Mucosa of rectum (tissue), 2 donors: Measurements from ENCODE around the gene MLST8.

Experiments
- H3K27ac ChIP-seq, 2 donors: one replicate each; pipeline ENCODE4 v1.7.0; 2013; ENCODE audit warnings: inconsistent platforms in 2 of 2, low read depth in 2 of 2, low read length in 2 of 2
- H3K27me3 ChIP-seq, 2 donors: one replicate each; pipeline ENCODE4 v1.7.0; 2013; ENCODE audit warnings: low read length in 2 of 2; ENCODE audit not compliant: control insufficient read depth in 2 of 2, insufficient read depth in 2 of 2
- H3K36me3 ChIP-seq, 2 donors: one replicate each; pipeline ENCODE4 v1.7.0; 2013; ENCODE audit warnings: low read length in 2 of 2; ENCODE audit not compliant: control insufficient read depth in 2 of 2, insufficient read depth in 2 of 2
- H3K4me1 ChIP-seq, 2 donors: one replicate each; pipeline ENCODE4 v1.7.0; 2013; ENCODE audit warnings: low read length in 2 of 2, mild to moderate bottlenecking in 1 of 2; ENCODE audit not compliant: control insufficient read depth in 2 of 2, insufficient read depth in 2 of 2
- H3K4me3 ChIP-seq, 2 donors: one replicate each; pipeline ENCODE4 v1.7.0; 2013; ENCODE audit warnings: low read length in 2 of 2
- H3K9ac ChIP-seq, 2 donors: one replicate each; pipeline ENCODE4 v1.7.0; 2013; ENCODE audit warnings: low read length in 2 of 2, low read depth in 1 of 2, mild to moderate bottlenecking in 1 of 2
- H3K9me3 ChIP-seq, 2 donors: one replicate each; pipeline ENCODE4 v1.7.0; 2013; ENCODE audit warnings: low read length in 2 of 2; ENCODE audit not compliant: control insufficient read depth in 2 of 2
- donor health status: healthy.
- donor health status: Normal muscosa, but diverticular disease.

MLST8 gene

DNA sequence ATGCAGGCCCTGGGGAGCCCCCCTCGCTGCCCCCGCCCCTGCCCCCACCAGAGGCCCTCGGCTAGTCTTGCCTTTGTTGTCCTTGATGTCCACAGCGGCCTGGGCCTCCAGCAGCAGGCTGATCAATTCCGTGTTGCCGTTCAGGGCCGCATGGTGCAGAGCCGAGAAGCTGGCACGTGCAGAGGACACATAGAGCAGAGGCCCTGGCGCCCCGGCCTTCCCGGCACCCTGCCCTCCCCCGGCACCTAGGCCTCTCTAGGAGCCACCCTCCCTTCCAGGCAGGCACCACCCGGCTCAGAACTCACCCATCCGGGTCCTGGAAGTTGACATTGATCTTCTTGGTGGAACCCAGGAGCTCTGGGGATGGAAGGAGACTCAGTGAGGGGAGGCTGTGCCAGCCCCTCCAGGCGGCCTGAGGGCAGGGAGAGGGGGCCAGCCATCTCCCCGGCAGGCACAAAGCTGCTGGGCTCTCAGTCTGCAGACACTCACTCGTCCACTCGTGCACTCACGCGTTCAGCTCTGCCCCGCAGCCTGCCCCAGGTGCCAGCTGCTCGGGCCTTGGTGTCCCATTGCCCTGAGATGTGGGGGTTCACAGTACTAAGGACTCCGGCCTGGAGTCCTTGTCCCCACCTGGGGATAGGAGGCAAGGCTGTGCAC, 15.1 kb upstream of the MLST8 start:
- Histone ChIP-seq H3K4me1 (no peaks in the 10 kb centered on the region), H3K27ac (no peak overlapping the region)

GRCh38 chr16:2190659-2191445, 14.4 kb upstream of the MLST8 start:
- no peaks in the 10 kb centered on the region for H3K36me3 ChIP-seq
- H3K27ac ChIP-seq = no peak overlapping the region
- H3K9ac ChIP-seq = no peak overlapping the region
- H3K9me3 ChIP-seq = no peaks in the 10 kb centered on the region
- no peak overlapping the region for H3K4me3 ChIP-seq
- H3K4me1 ChIP-seq = peaks cover 0 to 3% of the 10 kb centered on the region in 2 donors
- H3K27me3 ChIP-seq = peaks cover 17 to 20% of the 10 kb centered on the region in 2 donors

More for the DNA sequence above, 15.1 kb upstream of the MLST8 start:
- Histone ChIP-seq H3K36me3 (no peaks in the 10 kb centered on the region), H3K27me3 (peaks cover 13 to 15% of the 10 kb centered on the region in 2 donors), H3K9ac (no peak overlapping the region), H3K4me3 (no peak overlapping the region), H3K9me3 (no peaks in the 10 kb centered on the region)

DNA sequence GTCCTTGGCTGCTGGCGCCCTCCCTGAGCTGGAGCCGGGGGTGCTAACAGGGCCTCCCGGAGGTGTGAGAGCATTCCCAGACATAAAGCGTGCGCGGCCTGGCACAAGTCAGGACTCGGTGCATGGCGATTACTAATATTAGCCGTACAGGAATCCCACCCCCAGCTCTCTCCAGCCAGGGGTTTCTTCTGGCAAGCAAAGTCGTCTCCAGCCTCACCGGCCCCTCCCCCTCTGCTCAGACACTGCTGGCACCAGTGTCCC, 13.9 kb upstream of the MLST8 start:
- Histone ChIP-seq H3K36me3 (no peaks in the 10 kb centered on the region), H3K9ac (no peak overlapping the region), H3K4me1 (peaks cover 0 to 4% of the 10 kb centered on the region in 2 donors), H3K27ac (no peak overlapping the region), H3K4me3 (no peak overlapping the region), H3K27me3 (peaks cover 17 to 20% of the 10 kb centered on the region in 2 donors), H3K9me3 (no peaks in the 10 kb centered on the region)

DNA sequence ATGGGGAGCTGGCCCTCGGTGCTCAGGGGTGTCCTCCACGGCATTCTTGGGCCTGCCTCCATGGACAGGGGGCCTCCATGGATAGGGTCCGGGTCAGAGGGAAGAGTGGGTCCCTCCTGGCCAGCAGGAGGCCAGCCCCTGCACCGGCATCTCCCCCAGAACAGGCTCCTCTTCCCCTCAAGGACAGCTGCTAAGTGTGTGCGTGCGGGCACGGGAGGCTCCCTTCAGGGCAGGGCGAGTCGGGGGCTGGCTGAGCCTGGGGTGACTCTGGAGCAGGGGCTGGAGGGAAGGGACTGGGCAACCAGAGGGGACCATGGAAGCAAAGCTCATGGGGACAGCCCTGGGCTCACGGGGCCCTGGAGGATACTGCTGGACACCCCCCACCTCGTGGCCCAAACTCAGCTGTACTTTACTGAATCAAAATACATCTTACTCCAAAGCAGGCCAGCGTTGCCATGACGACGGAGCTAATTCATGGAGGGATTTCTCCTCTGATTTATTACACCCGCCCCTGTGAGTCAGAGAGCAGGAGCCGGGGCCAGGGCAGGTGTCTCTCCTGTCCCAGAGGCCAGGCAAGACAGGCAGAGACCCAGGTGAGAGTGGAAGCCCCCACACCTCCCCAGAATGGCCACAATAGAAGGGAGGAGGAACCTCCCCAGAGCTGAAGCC, 11.0 kb upstream of the MLST8 start:
- no peak overlapping the region for H3K4me3 ChIP-seq
- H3K4me1 ChIP-seq = peaks cover 0 to 4% of the 10 kb centered on the region in 2 donors
- H3K9ac ChIP-seq = no peak overlapping the region
- H3K36me3 ChIP-seq = no peaks in the 10 kb centered on the region
- H3K9me3 ChIP-seq = no peaks in the 10 kb centered on the region
- peaks cover 30 to 37% of the 10 kb centered on the region in 2 donors for H3K27me3 ChIP-seq
- H3K27ac ChIP-seq = no peak overlapping the region

GRCh38 chr16:2194852-2195321, 10.4 kb upstream of the MLST8 start:
- H3K27me3 ChIP-seq = peaks cover 30 to 37% of the 10 kb centered on the region in 2 donors
- H3K4me3 ChIP-seq = no peak overlapping the region
- no peaks in the 10 kb centered on the region for H3K9me3 ChIP-seq
- H3K36me3 ChIP-seq = no peaks in the 10 kb centered on the region
- no peak overlapping the region for H3K9ac ChIP-seq
- H3K27ac ChIP-seq = no peak overlapping the region
- H3K4me1 ChIP-seq = peaks cover 0 to 4% of the 10 kb centered on the region in 2 donors

- Histone ChIP-seq H3K9ac (no peak overlapping the region), H3K9me3 (no peaks in the 10 kb centered on the region), H3K27me3 (peaks cover 30 to 37% of the 10 kb centered on the region in 2 donors), H3K36me3 (no peaks in the 10 kb centered on the region), H3K4me3 (no peak overlapping the region), H3K27ac (no peak overlapping the region), H3K4me1 (peaks cover 0 to 4% of the 10 kb centered on the region in 2 donors)
Observed at GRCh38 chr16:2195322-2196161, 9.7 kb upstream of the MLST8 start.

DNA sequence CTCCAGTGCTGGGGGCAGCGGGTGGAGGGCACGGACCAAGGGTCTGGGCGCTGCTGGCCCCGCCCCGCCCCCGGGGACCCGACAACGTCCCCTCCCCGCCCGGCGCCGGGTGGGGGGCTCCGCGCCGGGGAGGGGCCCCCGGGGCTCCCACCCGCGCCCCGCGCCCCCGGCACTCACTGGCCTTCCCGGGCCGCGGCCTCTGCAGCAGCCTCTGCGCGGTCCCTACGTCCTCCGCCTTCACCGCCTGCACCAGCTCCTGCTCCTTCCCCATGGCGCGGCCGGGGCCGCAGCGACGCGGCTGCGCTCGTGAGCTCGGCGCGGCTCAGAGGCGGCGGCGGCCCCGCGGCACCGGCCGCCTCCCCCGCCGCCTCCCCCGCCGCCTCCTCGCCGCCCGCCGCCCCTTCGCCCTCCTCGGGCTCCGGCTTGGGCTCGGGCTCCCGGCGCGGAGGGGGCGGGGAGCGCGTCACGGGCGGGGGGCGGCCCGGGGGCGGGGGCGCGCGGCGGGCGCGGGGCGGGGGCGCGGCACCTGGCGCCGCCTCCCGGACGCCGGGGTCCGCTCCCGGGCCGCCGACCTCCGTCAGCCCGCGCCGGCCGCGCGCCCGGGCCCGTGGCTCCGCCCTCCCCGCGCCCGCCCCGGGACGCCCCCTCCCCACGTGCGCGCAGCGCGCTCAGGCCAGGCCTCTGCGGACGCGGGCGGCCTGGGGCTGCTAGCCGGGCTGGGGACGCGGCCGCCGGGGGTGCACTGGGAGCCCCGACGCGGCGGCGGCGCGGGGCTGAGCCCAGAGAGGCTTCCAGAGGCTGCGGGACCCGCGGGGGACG, 8.9 kb upstream of the MLST8 start, which contains the start of gene CASKIN1:
Gene CASKIN1 (minus strand): TSS at position 444 of the 819 bp plus-strand sequence. CDS start 173 bp downstream, at position 271.
- Histone ChIP-seq H3K9me3 (no peaks in the 10 kb centered on the region), H3K9ac (no peak within 1 kb of the TSS), H3K4me3 (no peak within 1 kb of the TSS), H3K27me3 (peaks cover 30 to 37% of the 10 kb centered on the region in 2 donors), H3K27ac (no peak within 1 kb of the TSS), H3K36me3 (no peaks in the 10 kb centered on the region), H3K4me1 (peaks cover 0 to 4% of the 10 kb centered on the region in 2 donors)

GRCh38 chr16:2196981-2197511, 8.2 kb upstream of the MLST8 start:
- Histone ChIP-seq H3K36me3 (no peaks in the 10 kb centered on the region), H3K27ac (no peak overlapping the region), H3K9me3 (no peaks in the 10 kb centered on the region), H3K27me3 (peaks cover 30 to 37% of the 10 kb centered on the region in 2 donors), H3K4me1 (peaks cover 0 to 4% of the 10 kb centered on the region in 2 donors), H3K9ac (no peak overlapping the region), H3K4me3 (no peak overlapping the region)

- H3K27ac ChIP-seq = no peak overlapping the region
- no peaks in the 10 kb centered on the region for H3K36me3 ChIP-seq
- H3K4me3 ChIP-seq = no peak overlapping the region
- H3K9ac ChIP-seq = no peak overlapping the region
- H3K9me3 ChIP-seq = no peaks in the 10 kb centered on the region
- peaks cover 30 to 37% of the 10 kb centered on the region in 2 donors for H3K27me3 ChIP-seq
- peaks cover 0 to 4% of the 10 kb centered on the region in 2 donors for H3K4me1 ChIP-seq
Observed at GRCh38 chr16:2197765-2198164, 7.5 kb upstream of the MLST8 start.
